ENCODE data around the gene ZC3H10. TPM values are rescaled to one million over a fixed set of nuclear protein-coding genes. Genes with fewer than 3 reads are reported as not detected.

ZC3H10 gene
- total and polyA plus RNA-seq, 2 donors (not counting 3 experiments of a cell fraction or from before 2014, with no cell fraction given): 2.6 to 10.1 TPM

Other genes starting within 250 kb of the ZC3H10 start
- gene PYM1, start 190.4 kb upstream of the ZC3H10 start, total RNA-seq: 23.5 and 24.9 TPM in 2 replicates
- 16.8 and 18.7 TPM in 2 replicates for gene PYM1, start 190.4 kb upstream of the ZC3H10 start, polyA plus RNA-seq
- 49.8 and 64.3 TPM in 2 replicates for gene DGKA, start 187.1 kb upstream of the ZC3H10 start, total RNA-seq
- gene DGKA, start 187.1 kb upstream of the ZC3H10 start, polyA plus RNA-seq: 48.6 and 53.2 TPM in 2 replicates
- gene PMEL, start 152.2 kb upstream of the ZC3H10 start, total RNA-seq: 0.42 and 0.51 TPM in 2 replicates
- 0.99 and 2.0 TPM in 2 replicates for gene PMEL, start 152.2 kb upstream of the ZC3H10 start, polyA plus RNA-seq
- gene CDK2, start 151.4 kb upstream of the ZC3H10 start, total RNA-seq: 63.6 and 69.8 TPM in 2 replicates
- gene CDK2, start 151.4 kb upstream of the ZC3H10 start, polyA plus RNA-seq: 46.7 and 52.2 TPM in 2 replicates
- gene RAB5B, start 144.2 kb upstream of the ZC3H10 start, total RNA-seq: 97.4 and 103 TPM in 2 replicates
- 98.8 and 105 TPM in 2 replicates for gene RAB5B, start 144.2 kb upstream of the ZC3H10 start, polyA plus RNA-seq
- 24.3 and 24.8 TPM in 2 replicates for gene SUOX, start 121.0 kb upstream of the ZC3H10 start, total RNA-seq
- 29.1 and 31.4 TPM in 2 replicates for gene SUOX, start 121.0 kb upstream of the ZC3H10 start, polyA plus RNA-seq
- 3.5 and 5.4 TPM in 2 replicates for gene IKZF4, start 97.2 kb upstream of the ZC3H10 start, total RNA-seq
- 2.5 and 3.4 TPM in 2 replicates for gene IKZF4, start 97.2 kb upstream of the ZC3H10 start, polyA plus RNA-seq
- 57.3 and 66.7 TPM in 2 replicates for gene RPS26, start 76.3 kb upstream of the ZC3H10 start, total RNA-seq
- gene RPS26, start 76.3 kb upstream of the ZC3H10 start, polyA plus RNA-seq: 1,837 and 1,847 TPM in 2 replicates
- 0.11 TPM in 1 of 2 replicates, not detected in the other for gene ERBB3, start 38.1 kb upstream of the ZC3H10 start, total RNA-seq
- gene ERBB3, start 38.1 kb upstream of the ZC3H10 start, polyA plus RNA-seq: 0.08 and 1.5 TPM in 2 replicates
- 170 and 188 TPM in 2 replicates for gene PA2G4, start 13.7 kb upstream of the ZC3H10 start, total RNA-seq
- 94.2 and 121 TPM in 2 replicates for gene PA2G4, start 13.7 kb upstream of the ZC3H10 start, polyA plus RNA-seq
- 3,212 and 3,428 TPM in 2 replicates for gene RPL41, start 1.6 kb upstream of the ZC3H10 start, total RNA-seq
- 9,033 and 9,990 TPM in 2 replicates for gene RPL41, start 1.6 kb upstream of the ZC3H10 start, polyA plus RNA-seq
- gene ESYT1, start 10.0 kb downstream of the ZC3H10 start, total RNA-seq: 133 and 161 TPM in 2 replicates
- 233 and 234 TPM in 2 replicates for gene ESYT1, start 10.0 kb downstream of the ZC3H10 start, polyA plus RNA-seq
- 135 and 137 TPM in 2 replicates for gene MYL6B, start 34.3 kb downstream of the ZC3H10 start, total RNA-seq
- 130 and 185 TPM in 2 replicates for gene MYL6B, start 34.3 kb downstream of the ZC3H10 start, polyA plus RNA-seq
- gene MYL6, start 40.1 kb downstream of the ZC3H10 start, total RNA-seq: 2,364 and 2,543 TPM in 2 replicates
- 6,581 and 8,470 TPM in 2 replicates for gene MYL6, start 40.1 kb downstream of the ZC3H10 start, polyA plus RNA-seq
- gene SMARCC2, start 71.2 kb downstream of the ZC3H10 start, total RNA-seq: 117 and 121 TPM in 2 replicates
- gene SMARCC2, start 71.2 kb downstream of the ZC3H10 start, polyA plus RNA-seq: 51.1 and 51.9 TPM in 2 replicates
- 80.1 and 88.3 TPM in 2 replicates for gene RNF41, start 103.7 kb downstream of the ZC3H10 start, total RNA-seq
- gene RNF41, start 103.7 kb downstream of the ZC3H10 start, polyA plus RNA-seq: 203 and 241 TPM in 2 replicates
- 41.0 and 42.4 TPM in 2 replicates for gene NABP2, start 106.1 kb downstream of the ZC3H10 start, total RNA-seq
- 55.3 and 59.7 TPM in 2 replicates for gene NABP2, start 106.1 kb downstream of the ZC3H10 start, polyA plus RNA-seq
- gene SLC39A5, start 111.8 kb downstream of the ZC3H10 start, total RNA-seq: not detected in 2 replicates
- gene SLC39A5, start 111.8 kb downstream of the ZC3H10 start, polyA plus RNA-seq: 0.10 and 0.11 TPM in 2 replicates
- 62.0 and 66.3 TPM in 2 replicates for gene ANKRD52, start 140.1 kb downstream of the ZC3H10 start, total RNA-seq
- gene ANKRD52, start 140.1 kb downstream of the ZC3H10 start, polyA plus RNA-seq: 28.6 and 30.8 TPM in 2 replicates
- 14.7 and 15.3 TPM in 2 replicates for gene COQ10A, start 148.7 kb downstream of the ZC3H10 start, total RNA-seq
- gene COQ10A, start 148.7 kb downstream of the ZC3H10 start, polyA plus RNA-seq: 30.2 and 32.4 TPM in 2 replicates
- 296 and 312 TPM in 2 replicates for gene CS, start 182.1 kb downstream of the ZC3H10 start, total RNA-seq
- 115 and 129 TPM in 2 replicates for gene CS, start 182.1 kb downstream of the ZC3H10 start, polyA plus RNA-seq
- 166 and 183 TPM in 2 replicates for gene CNPY2, start 197.7 kb downstream of the ZC3H10 start, total RNA-seq
- gene CNPY2, start 197.7 kb downstream of the ZC3H10 start, polyA plus RNA-seq: 205 and 256 TPM in 2 replicates
- gene PAN2, start 215.7 kb downstream of the ZC3H10 start, total RNA-seq: 21.5 and 24.4 TPM in 2 replicates
- 21.0 and 21.9 TPM in 2 replicates for gene PAN2, start 215.7 kb downstream of the ZC3H10 start, polyA plus RNA-seq
- gene IL23A, start 220.6 kb downstream of the ZC3H10 start, total RNA-seq: not detected in 2 replicates
- 0.12 TPM in 1 of 2 replicates, not detected in the other for gene IL23A, start 220.6 kb downstream of the ZC3H10 start, polyA plus RNA-seq
- 66.5 and 74.8 TPM in 2 replicates for gene STAT2, start 241.8 kb downstream of the ZC3H10 start, total RNA-seq
- gene STAT2, start 241.8 kb downstream of the ZC3H10 start, polyA plus RNA-seq: 58.5 and 62.8 TPM in 2 replicates
- gene APOF, start 244.6 kb downstream of the ZC3H10 start, total RNA-seq: not detected in 2 replicates
- gene APOF, start 244.6 kb downstream of the ZC3H10 start, polyA plus RNA-seq: not detected in 2 replicates

All from endothelial cell of umbilical vein (primary cell).